ENCODE data around the gene CD300H.

GRCh38 chr17:74524653-74525464 is 42.5 kb downstream of the CD300H start:
- no peak for TF ChIP-seq CTCF (conservative IDR thresholded peaks at IDR 0.05)
- TF ChIP-seq ZFX (IDR thresholded peaks at IDR 0.05), result no peak
